HepG2 (cell line): ENCODE results near the gene SPA17. TPM values are rescaled to one million over a fixed set of nuclear protein-coding genes. Genes with fewer than 3 reads are reported as not detected.

Experiments used
- ARID5B ChIP-seq: IDR thresholded peaks from 2 replicates; pipeline ENCODE4 v1.4.0; 2020; ENCODE audit warnings: mild to moderate bottlenecking, missing genetic modification reagents
- ATF4 ChIP-seq, 2 experiments: fragments of 450-650 bp in 1 of 2; sonication (generic) in 1 of 2; formaldehyde crosslinking; IDR thresholded peaks; 2 replicates each; pipeline versions ENCODE4 v1.5.0 to v1.8.0; 2020 to 2022; ENCODE audit warnings: mild to moderate bottlenecking in 1 of 2, missing genetic modification reagents in 1 of 2
- BCL6 ChIP-seq: IDR thresholded peaks from 2 replicates; pipeline ENCODE4 v1.6.1; 2016; ENCODE audit warnings: missing genetic modification reagents, missing compliant biosample characterization
- BRF2 ChIP-seq: sonication (generic); formaldehyde crosslinking; IDR thresholded peaks from 2 replicates; pipeline ENCODE4 v1.8.1; 2022; ENCODE audit warnings: mild to moderate bottlenecking, missing genetic modification reagents
- CREB3 ChIP-seq: sonication (generic); formaldehyde crosslinking; IDR thresholded peaks from 2 replicates; pipeline ENCODE4 v1.5.0; 2020; ENCODE audit warnings: missing genetic modification reagents
- ELF3 ChIP-seq: IDR thresholded peaks from 2 replicates; pipeline ENCODE4 v1.6.1; 2016; ENCODE audit warnings: missing genetic modification reagents, missing compliant biosample characterization
- FLYWCH1 ChIP-seq: sonication (generic); formaldehyde crosslinking; IDR thresholded peaks from 2 replicates; pipeline ENCODE4 v1.8.1; 2023; ENCODE audit warnings: mild to moderate bottlenecking, missing genetic modification reagents
- GLI4 ChIP-seq: sonication (generic); formaldehyde crosslinking; IDR thresholded peaks from 2 replicates; pipeline ENCODE4 v1.5.1; 2020; ENCODE audit warnings: missing genetic modification reagents, mild to moderate bottlenecking, moderate library complexity, borderline replicate concordance
- LBX2 ChIP-seq: sonication (generic); formaldehyde crosslinking; IDR thresholded peaks from 2 replicates; pipeline ENCODE4 v1.5.0; 2020; ENCODE audit warnings: missing genetic modification reagents, mild to moderate bottlenecking, borderline replicate concordance
- NFYB ChIP-seq: sonication (generic); formaldehyde crosslinking; IDR thresholded peaks from 2 replicates; pipeline ENCODE4 v1.4.0; 2020; ENCODE audit warnings: missing genetic modification reagents
- NR3C1 ChIP-seq: sonication (generic); formaldehyde crosslinking; IDR thresholded peaks from 2 replicates; pipeline ENCODE4 v1.4.0; 2020; ENCODE audit warnings: missing genetic modification reagents
- POLR2AphosphoS5 ChIP-seq: IDR thresholded peaks from 2 replicates; pipeline ENCODE4 v1.6.1; 2012; ENCODE audit warnings: low read depth, low read length
- REPIN1 ChIP-seq: sonication (generic); formaldehyde crosslinking; IDR thresholded peaks from 2 replicates; pipeline ENCODE4 v1.8.0; 2022; ENCODE audit warnings: missing genetic modification reagents, low read depth, mild to moderate bottlenecking, borderline replicate concordance
- TAF1 ChIP-seq: sonication (generic); formaldehyde crosslinking; IDR thresholded peaks from 2 replicates; pipeline ENCODE4 v1.4.0; 2020; ENCODE audit warnings: missing genetic modification reagents
- TCF7L2 ChIP-seq: IDR thresholded peaks from 2 replicates; pipeline ENCODE4 v1.6.1; 2011; ENCODE audit warnings: mild to moderate bottlenecking, low read depth, low read length, moderate library complexity
- ZC3H13 ChIP-seq: sonication (generic); formaldehyde crosslinking; IDR thresholded peaks from 2 replicates; pipeline ENCODE4 v1.8.1; 2023; ENCODE audit warnings: mild to moderate bottlenecking, missing genetic modification reagents, moderate library complexity
- ZFP62 ChIP-seq: sonication (generic); formaldehyde crosslinking; IDR thresholded peaks from 2 replicates; pipeline ENCODE4 v1.4.0; 2020; ENCODE audit warnings: missing genetic modification reagents
- ZNF17 ChIP-seq: sonication (generic); formaldehyde crosslinking; IDR thresholded peaks from 2 replicates; pipeline ENCODE4 v1.5.0; 2020; ENCODE audit warnings: mild to moderate bottlenecking, missing genetic modification reagents
- ZNF276 ChIP-seq: sonication (generic); formaldehyde crosslinking; IDR thresholded peaks from 2 replicates; pipeline ENCODE4 v1.4.0; 2020; ENCODE audit warnings: mild to moderate bottlenecking, low read depth, missing genetic modification reagents
- ZNF33A ChIP-seq: sonication (generic); formaldehyde crosslinking; IDR thresholded peaks from 2 replicates; pipeline ENCODE4 v1.5.1; 2020; ENCODE audit warnings: missing genetic modification reagents, mild to moderate bottlenecking, moderate library complexity, borderline replicate concordance
- ZNF563 ChIP-seq: sonication (generic); formaldehyde crosslinking; IDR thresholded peaks from 2 replicates; pipeline ENCODE4 v1.8.0; 2022; ENCODE audit warnings: mild to moderate bottlenecking, moderate library complexity, missing genetic modification reagents
- polyA plus RNA-seq, 8 experiments: library from polyadenylated mRNA; depleted of rRNA in 3 of 8; stranded (reverse) in 7 of 8; unstranded in 1 of 8; fragments of >200 nt; fragmentation: Illumina TruSeq in 4 of 8; extraction: Trizol in 4 of 8; gene quantifications; 2 replicates each; pipeline versions ENCODE4 v1.2.1 to v1.2.3, GENCODE V29; 2011 to 2016; ENCODE audit warnings: low read depth in 4 of 8, missing spikeins in 1 of 8, mixed read lengths in 1 of 8; ENCODE audit not compliant: insufficient read depth in 1 of 8
- total RNA-seq, 5 experiments: library from RNA; depleted of rRNA; stranded (reverse); fragments of >200 nt; fragmentation: Illumina TruSeq; extraction: Trizol; gene quantifications; 2 replicates each; pipeline ENCODE4 v1.2.3, GENCODE V29; 2016; ENCODE audit warnings: low read depth in 1 of 5

The SPA17 gene
- total and polyA plus RNA-seq, 2 of the 13 experiments (the other 11 are each of a cell fraction or from before 2014, with no cell fraction given), result 4.4 to 8.4 TPM

- TF ChIP-seq ZNF276 (no peak), CREB3 (CRISPR knock-in tag) (0 out of 2 replicates have a peak, but pooled peaks have one; percentile 55), NR3C1 (CRISPR knock-in tag) (no peak), BCL6 (CRISPR knock-in tag) (no peak), NFYB (CRISPR knock-in tag) (peak; percentile 4; the same call in 1 of the 2 replicates), POLR2AphosphoS5 (peak; percentile 52; the same call in 1 of the 2 replicates), TCF7L2 (no peak), ZNF17 (CRISPR knock-in tag) (no peak), ATF4 (CRISPR knock-in tag; IDR thresholded peaks at IDR 0.05) (no peak), ELF3 (CRISPR knock-in tag) (peak; percentile 54; the same call in 1 of the 2 replicates), FLYWCH1 (CRISPR knock-in tag) (no peak), LBX2 (CRISPR knock-in tag) (no peak), ZC3H13 (CRISPR knock-in tag) (no peak), BRF2 (no peak), ZFP62 (CRISPR knock-in tag) (no peak), GLI4 (CRISPR knock-in tag) (no peak), ZNF563 (CRISPR knock-in tag) (no peak), REPIN1 (CRISPR knock-in tag) (no peak), ZNF33A (CRISPR knock-in tag) (no peak), TAF1 (CRISPR knock-in tag) (peak; percentile 51; the same call in 1 of the 2 replicates), ARID5B (CRISPR knock-in tag) (no peak; the same call in 1 of the 2 replicates)
Measured at GRCh38 chr11:124746621-124747243, 73.0 kb downstream of the SPA17 start (continued).
